ENCODE results near the gene PDGFRB.

DNA sequence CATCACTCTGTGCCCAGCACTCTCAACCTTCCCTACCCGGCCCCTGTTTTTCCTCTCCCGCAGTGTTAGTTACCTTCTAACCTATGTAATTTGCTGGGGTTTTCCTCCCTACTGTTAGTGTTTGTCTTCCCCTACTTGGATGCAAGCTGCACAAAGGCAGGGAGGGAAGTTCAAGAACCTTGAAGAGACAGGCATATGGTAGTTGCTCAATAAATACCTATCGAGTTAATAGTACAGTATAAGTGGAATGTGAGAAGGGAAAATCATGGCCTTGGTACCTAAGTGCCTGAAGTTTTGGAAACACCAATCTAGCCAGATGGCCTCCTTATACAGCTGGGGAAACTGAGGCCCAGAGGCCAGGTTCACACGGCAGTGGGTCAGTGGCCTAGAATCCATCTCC is 24.2 kb downstream of the PDGFRB start:
- TF ChIP-seq, protein P1, sequence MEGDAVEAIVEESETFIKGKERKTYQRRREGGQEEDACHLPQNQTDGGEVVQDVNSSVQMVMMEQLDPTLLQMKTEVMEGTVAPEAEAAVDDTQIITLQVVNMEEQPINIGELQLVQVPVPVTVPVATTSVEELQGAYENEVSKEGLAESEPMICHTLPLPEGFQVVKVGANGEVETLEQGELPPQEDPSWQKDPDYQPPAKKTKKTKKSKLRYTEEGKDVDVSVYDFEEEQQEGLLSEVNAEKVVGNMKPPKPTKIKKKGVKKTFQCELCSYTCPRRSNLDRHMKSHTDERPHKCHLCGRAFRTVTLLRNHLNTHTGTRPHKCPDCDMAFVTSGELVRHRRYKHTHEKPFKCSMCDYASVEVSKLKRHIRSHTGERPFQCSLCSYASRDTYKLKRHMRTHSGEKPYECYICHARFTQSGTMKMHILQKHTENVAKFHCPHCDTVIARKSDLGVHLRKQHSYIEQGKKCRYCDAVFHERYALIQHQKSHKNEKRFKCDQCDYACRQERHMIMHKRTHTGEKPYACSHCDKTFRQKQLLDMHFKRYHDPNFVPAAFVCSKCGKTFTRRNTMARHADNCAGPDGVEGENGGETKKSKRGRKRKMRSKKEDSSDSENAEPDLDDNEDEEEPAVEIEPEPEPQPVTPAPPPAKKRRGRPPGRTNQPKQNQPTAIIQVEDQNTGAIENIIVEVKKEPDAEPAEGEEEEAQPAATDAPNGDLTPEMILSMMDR (tag by site-specific recombination; IDR thresholded peaks at IDR 0.05) = no peak
- TF ChIP-seq ZBTB20 (tag by site-specific recombination; IDR thresholded peaks at IDR 0.05) (no peak), ZNF629 (tag by site-specific recombination; IDR thresholded peaks at IDR 0.05) (no peak)

All from HEK293 (cell line).